Measurements from ENCODE around the gene CHMP6.

CHMP6 gene

GRCh38 chr17:80970044-80970761 lies 21.4 kb upstream of the CHMP6 start:
- DNase-seq (ENCODE audit: low read depth in 1 of 2, low spot score in 1 of 2), result peak; percentile 47 to 78
- no peak for TF ChIP-seq JUND (IDR thresholded peaks at IDR 0.05; ENCODE audit: low read depth)
- in situ Hi-C loops (cut with HindIII; ENCODE audit: low pct_unique_long_range_greater_than_20kb, low sequenced_read_pairs), result no loop called here

- in situ Hi-C loops (cut with HindIII; ENCODE audit: low pct_unique_long_range_greater_than_20kb, low sequenced_read_pairs), result no loop called here
- TF ChIP-seq JUND (IDR thresholded peaks at IDR 0.05; ENCODE audit: low read depth), result no peak
- DNase-seq (ENCODE audit: low read depth in 1 of 2, low spot score in 1 of 2), result no peak
Observed at GRCh38 chr17:80970762-80971703, 20.6 kb upstream of the CHMP6 start.

GRCh38 chr17:80971704-80972304 lies 19.8 kb upstream of the CHMP6 start:
- TF ChIP-seq JUND (IDR thresholded peaks at IDR 0.05; ENCODE audit: low read depth), result no peak
- DNase-seq (ENCODE audit: low read depth in 1 of 2, low spot score in 1 of 2), result no peak
- in situ Hi-C loops (cut with HindIII; ENCODE audit: low pct_unique_long_range_greater_than_20kb, low sequenced_read_pairs), result no loop called here

- TF ChIP-seq JUND (IDR thresholded peaks at IDR 0.05; ENCODE audit: low read depth), result no peak
Observed at GRCh38 chr17:80976701-80977100, 14.9 kb upstream of the CHMP6 start.

DNA sequence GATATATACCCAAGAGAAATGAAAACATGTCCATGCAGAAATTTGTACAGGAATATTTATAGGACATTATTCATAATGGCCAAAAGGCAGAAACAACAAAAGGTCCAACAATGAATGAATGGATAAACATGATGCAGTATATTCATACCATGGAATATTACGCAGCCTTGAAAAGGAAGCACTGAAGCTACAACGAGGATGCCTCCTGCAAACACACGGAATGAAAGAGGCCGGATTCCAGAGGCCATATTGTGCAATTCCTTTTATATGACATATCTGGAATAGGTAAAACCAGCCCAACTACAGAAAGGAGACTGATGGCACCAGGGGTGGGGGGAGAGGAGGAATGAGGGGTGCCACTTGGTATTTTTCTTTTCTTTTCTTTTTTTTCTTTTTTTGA lies 14.5 kb upstream of the CHMP6 start:
- in situ Hi-C loops (cut with HindIII; ENCODE audit: low pct_unique_long_range_greater_than_20kb, low sequenced_read_pairs), result no loop called here
- DNase-seq (ENCODE audit: low read depth in 1 of 2, low spot score in 1 of 2), result no peak
- TF ChIP-seq JUND (IDR thresholded peaks at IDR 0.05; ENCODE audit: low read depth), result no peak

More at GRCh38 chr17:80976701-80977100, 14.9 kb upstream of the CHMP6 start:
- in situ Hi-C loops (cut with HindIII; ENCODE audit: low pct_unique_long_range_greater_than_20kb, low sequenced_read_pairs), result no loop called here
- no peak for DNase-seq (ENCODE audit: low read depth in 1 of 2, low spot score in 1 of 2)

- DNase-seq (ENCODE audit: low read depth in 1 of 2, low spot score in 1 of 2), result no peak
- in situ Hi-C loops (cut with HindIII; ENCODE audit: low pct_unique_long_range_greater_than_20kb, low sequenced_read_pairs), result no loop called here
- no peak for TF ChIP-seq JUND (IDR thresholded peaks at IDR 0.05; ENCODE audit: low read depth)
Observed at GRCh38 chr17:80978499-80979497, 12.8 kb upstream of the CHMP6 start.

GRCh38 chr17:80979547-80980378 lies 11.9 kb upstream of the CHMP6 start:
- no peak for DNase-seq (ENCODE audit: low read depth in 1 of 2, low spot score in 1 of 2)
- in situ Hi-C loops (cut with HindIII; ENCODE audit: low pct_unique_long_range_greater_than_20kb, low sequenced_read_pairs), result no loop called here
- no peak for TF ChIP-seq JUND (IDR thresholded peaks at IDR 0.05; ENCODE audit: low read depth)

- no peak for TF ChIP-seq JUND (IDR thresholded peaks at IDR 0.05; ENCODE audit: low read depth)
- DNase-seq (ENCODE audit: low read depth in 1 of 2, low spot score in 1 of 2), result no peak
- in situ Hi-C loops (cut with HindIII; ENCODE audit: low pct_unique_long_range_greater_than_20kb, low sequenced_read_pairs), result no loop called here
Observed at GRCh38 chr17:80980397-80981061, 11.1 kb upstream of the CHMP6 start.

- DNase-seq (ENCODE audit: low read depth in 1 of 2, low spot score in 1 of 2), result no peak
- in situ Hi-C loops (cut with HindIII; ENCODE audit: low pct_unique_long_range_greater_than_20kb, low sequenced_read_pairs), result no loop called here
- no peak for TF ChIP-seq JUND (IDR thresholded peaks at IDR 0.05; ENCODE audit: low read depth)
Observed at GRCh38 chr17:80981062-80981902, 10.4 kb upstream of the CHMP6 start.

DNA sequence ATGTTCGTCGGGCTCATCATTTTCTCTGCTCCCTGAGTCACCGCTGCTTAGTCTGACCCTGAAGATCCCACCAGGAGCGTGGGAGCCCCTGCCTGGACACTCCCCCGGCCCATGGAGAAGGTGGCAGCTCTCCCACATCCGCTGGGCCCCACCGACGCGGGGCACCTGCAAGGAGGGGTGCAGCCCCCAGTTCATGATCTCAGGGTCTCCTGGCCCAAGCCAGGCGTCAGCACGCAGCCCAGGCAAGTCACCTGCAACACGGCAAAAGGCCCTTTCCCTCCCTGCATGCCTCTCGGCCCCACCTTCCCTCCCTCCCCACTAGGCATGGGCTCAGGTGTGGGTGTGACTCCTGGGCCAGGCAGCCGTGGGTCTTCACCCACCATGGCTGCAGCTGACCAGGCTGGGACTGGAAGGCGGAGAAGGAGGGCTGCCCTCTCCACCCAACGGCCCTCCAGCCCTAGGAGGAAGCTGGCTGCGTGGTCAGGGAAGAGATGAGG lies 9.7 kb upstream of the CHMP6 start:
- TF ChIP-seq JUND (IDR thresholded peaks at IDR 0.05; ENCODE audit: low read depth), result no peak
- in situ Hi-C loops (cut with HindIII; ENCODE audit: low pct_unique_long_range_greater_than_20kb, low sequenced_read_pairs), result no loop called here
- no peak for DNase-seq (ENCODE audit: low read depth in 1 of 2, low spot score in 1 of 2)
